ENCODE measurements around the gene ATMIN.

GRCh38 chr16:81081014-81081413 lies 45.4 kb downstream of the ATMIN start:
- TF ChIP-seq, protein P1, sequence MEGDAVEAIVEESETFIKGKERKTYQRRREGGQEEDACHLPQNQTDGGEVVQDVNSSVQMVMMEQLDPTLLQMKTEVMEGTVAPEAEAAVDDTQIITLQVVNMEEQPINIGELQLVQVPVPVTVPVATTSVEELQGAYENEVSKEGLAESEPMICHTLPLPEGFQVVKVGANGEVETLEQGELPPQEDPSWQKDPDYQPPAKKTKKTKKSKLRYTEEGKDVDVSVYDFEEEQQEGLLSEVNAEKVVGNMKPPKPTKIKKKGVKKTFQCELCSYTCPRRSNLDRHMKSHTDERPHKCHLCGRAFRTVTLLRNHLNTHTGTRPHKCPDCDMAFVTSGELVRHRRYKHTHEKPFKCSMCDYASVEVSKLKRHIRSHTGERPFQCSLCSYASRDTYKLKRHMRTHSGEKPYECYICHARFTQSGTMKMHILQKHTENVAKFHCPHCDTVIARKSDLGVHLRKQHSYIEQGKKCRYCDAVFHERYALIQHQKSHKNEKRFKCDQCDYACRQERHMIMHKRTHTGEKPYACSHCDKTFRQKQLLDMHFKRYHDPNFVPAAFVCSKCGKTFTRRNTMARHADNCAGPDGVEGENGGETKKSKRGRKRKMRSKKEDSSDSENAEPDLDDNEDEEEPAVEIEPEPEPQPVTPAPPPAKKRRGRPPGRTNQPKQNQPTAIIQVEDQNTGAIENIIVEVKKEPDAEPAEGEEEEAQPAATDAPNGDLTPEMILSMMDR (IDR thresholded peaks at IDR 0.05), result no peak
- no peak for TF ChIP-seq SMC3 (IDR thresholded peaks at IDR 0.05; ENCODE audit: low read depth, low read length)
- TF ChIP-seq, protein P2, sequence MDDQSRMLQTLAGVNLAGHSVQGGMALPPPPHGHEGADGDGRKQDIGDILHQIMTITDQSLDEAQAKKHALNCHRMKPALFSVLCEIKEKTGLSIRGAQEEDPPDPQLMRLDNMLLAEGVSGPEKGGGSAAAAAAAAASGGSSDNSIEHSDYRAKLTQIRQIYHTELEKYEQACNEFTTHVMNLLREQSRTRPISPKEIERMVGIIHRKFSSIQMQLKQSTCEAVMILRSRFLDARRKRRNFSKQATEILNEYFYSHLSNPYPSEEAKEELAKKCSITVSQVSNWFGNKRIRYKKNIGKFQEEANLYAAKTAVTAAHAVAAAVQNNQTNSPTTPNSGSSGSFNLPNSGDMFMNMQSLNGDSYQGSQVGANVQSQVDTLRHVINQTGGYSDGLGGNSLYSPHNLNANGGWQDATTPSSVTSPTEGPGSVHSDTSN (IDR thresholded peaks at IDR 0.05), result no peak

All from SK-N-SH (cell line).